ENCODE data around the gene CCDC85C.

GRCh38 chr14:99625476-99625875, 21.5 kb upstream of the CCDC85C start:
- TF ChIP-seq, protein P1, sequence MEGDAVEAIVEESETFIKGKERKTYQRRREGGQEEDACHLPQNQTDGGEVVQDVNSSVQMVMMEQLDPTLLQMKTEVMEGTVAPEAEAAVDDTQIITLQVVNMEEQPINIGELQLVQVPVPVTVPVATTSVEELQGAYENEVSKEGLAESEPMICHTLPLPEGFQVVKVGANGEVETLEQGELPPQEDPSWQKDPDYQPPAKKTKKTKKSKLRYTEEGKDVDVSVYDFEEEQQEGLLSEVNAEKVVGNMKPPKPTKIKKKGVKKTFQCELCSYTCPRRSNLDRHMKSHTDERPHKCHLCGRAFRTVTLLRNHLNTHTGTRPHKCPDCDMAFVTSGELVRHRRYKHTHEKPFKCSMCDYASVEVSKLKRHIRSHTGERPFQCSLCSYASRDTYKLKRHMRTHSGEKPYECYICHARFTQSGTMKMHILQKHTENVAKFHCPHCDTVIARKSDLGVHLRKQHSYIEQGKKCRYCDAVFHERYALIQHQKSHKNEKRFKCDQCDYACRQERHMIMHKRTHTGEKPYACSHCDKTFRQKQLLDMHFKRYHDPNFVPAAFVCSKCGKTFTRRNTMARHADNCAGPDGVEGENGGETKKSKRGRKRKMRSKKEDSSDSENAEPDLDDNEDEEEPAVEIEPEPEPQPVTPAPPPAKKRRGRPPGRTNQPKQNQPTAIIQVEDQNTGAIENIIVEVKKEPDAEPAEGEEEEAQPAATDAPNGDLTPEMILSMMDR (IDR thresholded peaks at IDR 0.05): no peak
- TF ChIP-seq POLR2A (IDR thresholded peaks at IDR 0.05): no peak

Measured in testis (tissue), 2 donors.